RPMI8226 (cell line): ENCODE measurements around the gene LONP1.
"Not testable (repeated sequence)": the region's sequence is repeated elsewhere in the genome, so short reads cannot be mapped to it uniquely, and the experiment has no call there.

Source experiments
- DNase-seq: peaks from one replicate; pipeline ENCODE4 v3.0.0-alpha.2; 2015

The LONP1 gene

GRCh38 chr19:5719961-5720790 lies at the start of gene LONP1, which contains the start of gene CATSPERD:
TSS of gene LONP1 (minus strand) at chr19:5720146. CDS start at chr19:5720132, 14 bp downstream.
TSS of gene CATSPERD (plus strand) at chr19:5720637. CDS start at chr19:5720738, 101 bp downstream.
- DNase-seq, result peak; percentile 99

GRCh38 chr19:5767949-5768348 lies 48.0 kb upstream of the LONP1 start:
- no peak for DNase-seq

- no peak for DNase-seq
These were observed 45.3 kb upstream of the LONP1 start for GRCh38 chr19:5765220-5765619.

- no peak for DNase-seq
These were observed 42.8 kb upstream of the LONP1 start for GRCh38 chr19:5762608-5763217.

GRCh38 chr19:5753743-5754142 lies 33.8 kb upstream of the LONP1 start:
- DNase-seq, result no peak

- DNase-seq, result no peak
These were observed 31.8 kb upstream of the LONP1 start for GRCh38 chr19:5751709-5752108.

- DNase-seq, result no peak
These were observed 29.6 kb upstream of the LONP1 start for GRCh38 chr19:5749505-5749904.

- peak; percentile 47 for DNase-seq
These were observed 29.0 kb upstream of the LONP1 start for GRCh38 chr19:5748920-5749319.

GRCh38 chr19:5744999-5745398 lies 25.1 kb upstream of the LONP1 start:
- not testable (repeated sequence) for DNase-seq

- DNase-seq, result no peak
These were observed 23.7 kb upstream of the LONP1 start for GRCh38 chr19:5743630-5744029.

- no peak for DNase-seq
These were observed 22.1 kb upstream of the LONP1 start for GRCh38 chr19:5742051-5742450.

GRCh38 chr19:5738423-5738822 lies 18.5 kb upstream of the LONP1 start:
- no peak for DNase-seq

GRCh38 chr19:5733172-5733571 lies 13.2 kb upstream of the LONP1 start:
- not testable (repeated sequence) for DNase-seq

GRCh38 chr19:5727453-5728050 lies 7.6 kb upstream of the LONP1 start:
- DNase-seq, result no peak

- DNase-seq, result peak; percentile 42
These were observed 529 bp downstream of the LONP1 start for GRCh38 chr19:5719274-5719960.

- DNase-seq, result peak; percentile 36
These were observed 1.2 kb downstream of the LONP1 start for GRCh38 chr19:5718579-5719273.

GRCh38 chr19:5718037-5718578 lies 1.8 kb downstream of the LONP1 start:
- no peak for DNase-seq

- no peak for DNase-seq
These were observed 2.6 kb downstream of the LONP1 start for GRCh38 chr19:5717215-5717935.

- DNase-seq, result no peak
These were observed 5.1 kb downstream of the LONP1 start for GRCh38 chr19:5714816-5715215.

- no peak for DNase-seq
These were observed 6.7 kb downstream of the LONP1 start for GRCh38 chr19:5713228-5713627.

GRCh38 chr19:5711713-5712161 lies 8.2 kb downstream of the LONP1 start:
- no peak for DNase-seq

- DNase-seq, result no peak
These were observed 8.9 kb downstream of the LONP1 start for GRCh38 chr19:5711025-5711424.
